ENCODE results near the gene MAD1L1. TPM values are rescaled to one million over a fixed set of nuclear protein-coding genes. Genes with fewer than 3 reads are reported as not detected.

MAD1L1 gene
- total RNA-seq, 1 donor from 2014 or later: 57.6 TPM

DNA sequence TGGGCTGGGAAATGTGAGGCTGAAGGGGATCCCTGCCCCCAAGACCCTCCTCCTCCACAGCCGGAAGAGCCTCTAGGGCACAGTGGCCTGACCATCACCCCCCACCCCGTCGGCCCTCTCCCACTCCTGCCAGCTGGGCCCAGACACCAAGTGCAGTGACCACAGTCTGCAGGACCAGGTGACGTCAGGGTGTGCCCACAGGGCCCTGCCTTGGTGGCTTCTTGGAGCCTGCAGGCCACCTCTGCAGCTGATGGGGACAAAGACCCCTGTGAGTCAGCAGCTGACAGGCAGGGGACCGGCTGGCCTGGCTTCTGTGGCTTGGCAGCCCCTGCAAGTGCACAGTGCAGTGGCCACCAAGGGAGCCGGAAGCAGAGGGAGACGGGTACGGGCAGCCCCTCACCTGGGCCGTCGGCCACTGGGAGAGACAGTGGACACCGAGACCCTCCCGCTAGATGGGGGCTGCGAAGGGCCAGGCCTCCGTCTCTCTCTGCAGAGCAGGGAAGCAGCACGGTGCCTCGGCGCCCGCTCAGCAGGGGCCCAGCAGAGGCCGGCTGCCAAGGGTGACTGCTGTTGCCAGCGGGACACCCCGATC, 288.0 kb downstream of the MAD1L1 start:
- Mint-ChIP-seq H3K4me3 (ENCODE audit: unreplicated experiment) (no peak overlapping the region), H3K27ac (ENCODE audit: unreplicated experiment) (no peak overlapping the region), H3K4me1 (ENCODE audit: low read depth, unreplicated experiment) (peaks cover 11% of the 10 kb centered on the region), H3K9me3 (ENCODE audit: unreplicated experiment) (peaks cover 1% of the 10 kb centered on the region), H3K27me3 (ENCODE audit: unreplicated experiment) (peaks cover 8% of the 10 kb centered on the region), H3K36me3 (ENCODE audit: unreplicated experiment) (no peaks in the 10 kb centered on the region)
- TF ChIP-seq, protein P1, sequence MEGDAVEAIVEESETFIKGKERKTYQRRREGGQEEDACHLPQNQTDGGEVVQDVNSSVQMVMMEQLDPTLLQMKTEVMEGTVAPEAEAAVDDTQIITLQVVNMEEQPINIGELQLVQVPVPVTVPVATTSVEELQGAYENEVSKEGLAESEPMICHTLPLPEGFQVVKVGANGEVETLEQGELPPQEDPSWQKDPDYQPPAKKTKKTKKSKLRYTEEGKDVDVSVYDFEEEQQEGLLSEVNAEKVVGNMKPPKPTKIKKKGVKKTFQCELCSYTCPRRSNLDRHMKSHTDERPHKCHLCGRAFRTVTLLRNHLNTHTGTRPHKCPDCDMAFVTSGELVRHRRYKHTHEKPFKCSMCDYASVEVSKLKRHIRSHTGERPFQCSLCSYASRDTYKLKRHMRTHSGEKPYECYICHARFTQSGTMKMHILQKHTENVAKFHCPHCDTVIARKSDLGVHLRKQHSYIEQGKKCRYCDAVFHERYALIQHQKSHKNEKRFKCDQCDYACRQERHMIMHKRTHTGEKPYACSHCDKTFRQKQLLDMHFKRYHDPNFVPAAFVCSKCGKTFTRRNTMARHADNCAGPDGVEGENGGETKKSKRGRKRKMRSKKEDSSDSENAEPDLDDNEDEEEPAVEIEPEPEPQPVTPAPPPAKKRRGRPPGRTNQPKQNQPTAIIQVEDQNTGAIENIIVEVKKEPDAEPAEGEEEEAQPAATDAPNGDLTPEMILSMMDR (IDR thresholded peaks at IDR 0.05; ENCODE audit: partially characterized antibody, unreplicated experiment): no peak
- DNase-seq: peak; percentile 12

DNA sequence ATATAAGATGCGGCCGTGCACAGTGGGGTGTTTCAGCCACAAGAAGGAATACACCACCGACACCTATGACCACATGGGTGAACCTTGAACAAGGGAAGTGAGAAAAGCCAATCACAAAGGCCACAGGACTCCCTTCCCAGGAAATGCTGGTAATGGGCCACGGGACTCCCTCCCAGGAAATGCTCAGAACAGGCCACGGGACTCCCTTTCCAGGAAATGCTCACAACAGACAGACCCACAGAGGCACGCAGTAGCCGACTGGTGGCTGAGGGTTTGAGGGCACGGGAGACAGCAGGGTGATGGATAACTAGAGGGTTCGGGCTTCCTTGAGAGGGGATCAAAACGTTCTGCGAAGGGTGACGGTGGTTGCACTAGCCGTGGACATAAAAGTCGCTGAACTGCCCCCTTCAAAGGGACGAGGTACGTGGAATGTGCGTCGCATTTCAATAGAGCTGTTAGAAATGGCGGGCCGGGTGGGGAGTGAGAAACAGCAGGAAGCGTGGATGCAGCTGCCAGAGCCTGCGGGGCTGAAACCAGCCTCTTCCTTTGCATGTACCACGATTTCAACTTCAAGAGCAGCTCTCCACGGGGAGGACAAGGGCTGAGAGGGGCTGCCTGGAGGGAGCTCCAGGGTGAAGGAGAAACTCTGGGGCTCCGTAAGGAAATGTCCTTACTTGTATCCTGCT, 288.7 kb downstream of the MAD1L1 start:
- Mint-ChIP-seq H3K27me3 (ENCODE audit: unreplicated experiment) (peaks cover 8% of the 10 kb centered on the region), H3K27ac (ENCODE audit: unreplicated experiment) (peak overlapping the region; percentile 59), H3K4me3 (ENCODE audit: unreplicated experiment) (no peak overlapping the region), H3K4me1 (ENCODE audit: low read depth, unreplicated experiment) (peaks cover 9% of the 10 kb centered on the region), H3K36me3 (ENCODE audit: unreplicated experiment) (no peaks in the 10 kb centered on the region), H3K9me3 (ENCODE audit: unreplicated experiment) (peaks cover 1% of the 10 kb centered on the region)
- no peak for DNase-seq
- TF ChIP-seq, protein P1 (IDR thresholded peaks at IDR 0.05; ENCODE audit: partially characterized antibody, unreplicated experiment): no peak

DNA sequence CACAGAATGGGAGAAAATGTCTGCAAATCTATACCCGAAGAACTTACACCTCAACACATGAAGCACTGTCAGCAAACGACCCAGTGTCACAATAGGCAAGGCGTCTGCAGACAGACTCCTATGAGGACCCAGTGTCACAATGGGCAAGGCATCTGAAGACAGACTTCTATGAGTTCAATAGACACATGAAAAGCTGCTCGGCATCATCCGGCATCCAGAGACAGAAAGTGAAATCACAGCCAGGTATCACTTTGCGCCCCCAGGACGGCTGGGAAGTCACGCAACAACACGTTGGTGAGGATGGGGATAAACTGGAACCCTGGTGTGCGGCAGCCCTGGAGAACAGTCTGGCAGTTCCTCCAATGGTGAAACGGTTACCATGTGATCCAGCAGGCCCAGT, 289.4 kb downstream of the MAD1L1 start:
- H3K27me3 Mint-ChIP-seq (ENCODE audit: unreplicated experiment): peaks cover 10% of the 10 kb centered on the region
- no peak for DNase-seq
- no peak overlapping the region for H3K4me3 Mint-ChIP-seq (ENCODE audit: unreplicated experiment)
- TF ChIP-seq, protein P1 (IDR thresholded peaks at IDR 0.05; ENCODE audit: partially characterized antibody, unreplicated experiment): no peak
- H3K27ac Mint-ChIP-seq (ENCODE audit: unreplicated experiment): peak overlapping the region; percentile 11
- H3K4me1 Mint-ChIP-seq (ENCODE audit: low read depth, unreplicated experiment): peaks cover 9% of the 10 kb centered on the region
- H3K9me3 Mint-ChIP-seq (ENCODE audit: unreplicated experiment): peaks cover 4% of the 10 kb centered on the region
- H3K36me3 Mint-ChIP-seq (ENCODE audit: unreplicated experiment): peaks cover 1% of the 10 kb centered on the region

DNA sequence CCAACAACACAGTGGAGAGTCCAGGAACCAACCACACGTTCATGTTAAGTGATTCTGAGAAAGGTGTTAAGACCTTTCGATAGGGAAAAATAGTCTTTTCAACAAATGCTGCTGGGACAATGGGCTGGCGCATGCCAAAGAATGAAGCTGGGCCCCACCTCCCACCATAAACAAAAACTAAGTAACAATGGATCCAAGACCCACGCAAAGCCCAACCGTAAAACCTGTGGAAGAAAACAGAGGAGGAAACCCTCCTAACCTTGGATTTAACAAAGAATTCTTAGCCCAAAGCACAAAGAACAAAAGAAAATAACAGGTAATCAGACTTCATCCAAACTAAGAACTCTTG, 289.8 kb downstream of the MAD1L1 start:
- no peak for DNase-seq
- Mint-ChIP-seq H3K27ac (ENCODE audit: unreplicated experiment) (no peak overlapping the region), H3K4me1 (ENCODE audit: low read depth, unreplicated experiment) (peaks cover 11% of the 10 kb centered on the region), H3K36me3 (ENCODE audit: unreplicated experiment) (peaks cover 6% of the 10 kb centered on the region), H3K27me3 (ENCODE audit: unreplicated experiment) (peaks cover 13% of the 10 kb centered on the region), H3K9me3 (ENCODE audit: unreplicated experiment) (peaks cover 7% of the 10 kb centered on the region), H3K4me3 (ENCODE audit: unreplicated experiment) (no peak overlapping the region)
- TF ChIP-seq, protein P1 (IDR thresholded peaks at IDR 0.05; ENCODE audit: partially characterized antibody, unreplicated experiment): no peak

DNA sequence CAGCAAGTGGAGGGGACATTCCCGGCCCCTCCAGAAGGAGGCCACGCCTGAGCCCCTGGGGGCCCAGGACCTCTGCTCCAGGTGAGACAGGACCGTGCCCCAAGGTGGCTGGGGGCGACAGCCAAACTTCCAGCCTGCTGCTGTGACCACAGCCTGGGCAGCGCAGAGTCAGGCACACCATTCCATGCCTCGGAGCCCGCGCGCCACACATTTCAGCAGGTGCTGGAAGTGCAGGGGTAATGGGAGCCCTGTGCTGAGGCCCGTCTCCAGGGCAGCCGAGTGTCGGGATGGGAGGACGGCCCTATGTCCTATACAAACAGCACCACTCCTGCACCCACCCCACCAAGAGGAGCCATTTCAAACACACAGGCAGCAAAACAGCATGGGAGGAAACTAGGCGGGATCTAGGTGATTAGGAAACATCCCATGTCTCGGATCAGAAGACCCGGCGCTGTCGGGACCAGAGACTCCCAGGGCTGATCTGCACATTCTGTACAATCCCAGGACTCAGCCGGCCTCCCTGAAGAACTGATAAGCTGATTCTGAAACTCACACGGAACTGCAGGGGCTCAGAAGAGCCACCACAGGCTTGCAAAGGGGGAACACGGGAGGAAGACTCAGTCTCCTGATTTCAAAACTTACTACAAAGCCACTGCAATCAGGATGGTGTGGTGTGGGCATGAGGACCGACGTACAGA, 290.4 kb downstream of the MAD1L1 start:
- no peak overlapping the region for H3K4me3 Mint-ChIP-seq (ENCODE audit: unreplicated experiment)

More for the DNA sequence above, 290.4 kb downstream of the MAD1L1 start:
- Mint-ChIP-seq H3K27ac (ENCODE audit: unreplicated experiment) (no peak overlapping the region), H3K4me1 (ENCODE audit: low read depth, unreplicated experiment) (peaks cover 11% of the 10 kb centered on the region), H3K27me3 (ENCODE audit: unreplicated experiment) (peaks cover 9% of the 10 kb centered on the region), H3K36me3 (ENCODE audit: unreplicated experiment) (peaks cover 6% of the 10 kb centered on the region), H3K9me3 (ENCODE audit: unreplicated experiment) (peaks cover 7% of the 10 kb centered on the region)
- TF ChIP-seq, protein P1 (IDR thresholded peaks at IDR 0.05; ENCODE audit: partially characterized antibody, unreplicated experiment): no peak
- no peak for DNase-seq
